Activated T-helper 17 cell treated with anti-CD3 and anti-CD28 coated beads, Interleukin-2, amount 50 U/mL, for 72 hours (primary cell): Measurements from ENCODE around the gene TMEM174. TPM values are rescaled to one million over a fixed set of nuclear protein-coding genes. Genes with fewer than 3 reads are reported as not detected.

Experiments used
- ATAC-seq: fragments of 150-1000 bp; cut with Tn5 transposase; replicated peaks from 2 replicates; pipeline ENCODE4 v1.10.0; 2021; ENCODE audit warnings: mild to moderate bottlenecking, moderate library complexity
- H3K27ac Mint-ChIP-seq: one replicate; pipeline ENCODE4 v1.8.0; 2022; ENCODE audit warnings: mixed read lengths
- H3K27me3 Mint-ChIP-seq: one replicate; pipeline ENCODE4 v1.8.0; 2022; ENCODE audit warnings: mixed read lengths
- H3K36me3 Mint-ChIP-seq: one replicate; pipeline ENCODE4 v1.8.0; 2022; ENCODE audit warnings: low read depth, mild to moderate bottlenecking, mixed read lengths
- H3K4me1 Mint-ChIP-seq: one replicate; pipeline ENCODE4 v1.8.0; 2022; ENCODE audit warnings: mixed read lengths
- H3K4me3 Mint-ChIP-seq: one replicate; pipeline ENCODE4 v1.8.0; 2022; ENCODE audit warnings: mild to moderate bottlenecking, mixed read lengths
- H3K9me3 Mint-ChIP-seq: one replicate; pipeline ENCODE4 v1.8.0; 2022; ENCODE audit warnings: mixed read lengths
- total RNA-seq, 2 donors: library from RNA; stranded (reverse); gene quantifications; one replicate each; pipeline ENCODE4 v1.2.3, GENCODE V29; 2022

The TMEM174 gene
- total RNA-seq, 2 donors from 2014 or later: not detected

DNA sequence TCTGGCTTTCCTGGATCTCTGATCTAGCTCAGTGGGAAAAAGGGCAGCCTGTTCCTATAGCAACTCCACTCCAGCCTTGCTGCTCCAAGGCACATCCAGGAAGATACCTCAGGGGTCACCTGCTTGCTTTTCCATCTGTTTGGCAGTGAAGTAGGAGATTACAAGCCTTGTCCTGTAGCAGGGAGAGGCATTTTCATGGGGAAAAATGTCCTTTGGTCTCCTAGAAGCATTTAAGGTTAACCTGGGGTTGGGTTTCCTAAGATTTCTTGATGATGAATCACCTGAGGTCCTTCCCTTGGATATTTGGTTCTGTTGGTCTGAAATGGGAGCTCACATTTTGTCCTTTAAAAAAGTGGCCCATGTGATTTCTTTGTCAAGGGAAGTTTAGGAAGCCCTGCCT lies 1.5 kb upstream of the TMEM174 start:
- Mint-ChIP-seq H3K4me1 (no peaks in the 10 kb centered on the region), H3K27ac (no peak overlapping the region), H3K27me3 (peaks cover 56% of the 10 kb centered on the region), H3K36me3 (no peaks in the 10 kb centered on the region), H3K9me3 (no peaks in the 10 kb centered on the region), H3K4me3 (no peak overlapping the region)
- no peak for ATAC-seq

DNA sequence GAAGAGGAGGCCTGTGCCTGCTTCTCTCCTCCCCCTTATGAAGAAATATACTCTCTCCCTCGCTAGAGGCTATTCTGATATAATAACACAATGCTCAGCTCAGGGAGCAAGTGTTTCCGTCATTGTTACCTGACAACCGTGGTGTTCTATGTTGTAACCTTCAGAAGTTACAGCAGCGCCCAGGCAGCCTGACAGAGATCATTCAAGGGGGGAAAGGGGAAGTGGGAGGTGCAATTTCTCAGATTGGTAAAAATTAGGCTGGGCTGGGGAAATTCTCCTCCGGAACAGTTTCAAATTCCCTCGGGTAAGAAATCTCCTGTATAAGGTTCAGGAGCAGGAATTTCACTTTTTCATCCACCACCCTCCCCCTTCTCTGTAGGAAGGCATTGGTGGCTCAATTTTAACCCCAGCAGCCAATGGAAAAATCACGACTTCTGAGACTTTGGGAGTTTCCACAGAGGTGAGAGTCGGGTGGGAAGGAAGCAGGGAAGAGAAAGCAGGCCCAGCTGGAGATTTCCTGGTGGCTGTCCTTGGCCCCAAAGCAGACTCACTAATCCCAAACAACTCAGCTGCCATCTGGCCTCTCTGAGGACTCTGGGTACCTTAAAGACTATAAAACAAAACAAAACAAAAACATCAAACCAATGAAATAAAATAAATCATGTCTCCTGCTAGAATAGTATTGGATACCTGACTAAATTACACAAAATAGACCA lies 1.3 kb downstream of the TMEM174 start:
- peaks cover 58% of the 10 kb centered on the region for H3K27me3 Mint-ChIP-seq
- no peak overlapping the region for H3K4me3 Mint-ChIP-seq
- H3K27ac Mint-ChIP-seq: no peak overlapping the region
- no peak for ATAC-seq
- no peaks in the 10 kb centered on the region for H3K4me1 Mint-ChIP-seq
- no peaks in the 10 kb centered on the region for H3K9me3 Mint-ChIP-seq
- H3K36me3 Mint-ChIP-seq: no peaks in the 10 kb centered on the region

DNA sequence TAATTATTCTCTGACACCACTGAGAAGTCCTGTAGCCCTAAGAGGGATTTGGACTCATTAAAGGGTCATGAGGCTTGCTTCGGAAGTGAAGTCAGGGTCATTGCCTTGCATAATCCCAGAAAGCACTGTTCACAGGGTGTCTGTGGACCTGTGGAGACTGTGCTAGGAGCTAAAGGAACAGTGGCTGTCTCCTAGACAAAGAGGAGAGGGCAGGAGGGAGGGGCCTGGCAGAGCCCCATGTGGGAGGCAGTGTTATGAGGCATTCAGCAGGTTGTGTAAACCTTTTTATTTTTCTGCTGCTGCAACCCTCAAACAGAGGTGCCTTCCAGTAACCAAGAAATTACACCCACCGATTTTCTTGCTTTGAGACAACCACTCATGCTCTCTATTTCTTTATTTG lies 3.3 kb downstream of the TMEM174 start:
- no peak overlapping the region for H3K27ac Mint-ChIP-seq
- no peak overlapping the region for H3K4me3 Mint-ChIP-seq
- no peaks in the 10 kb centered on the region for H3K4me1 Mint-ChIP-seq
- no peaks in the 10 kb centered on the region for H3K36me3 Mint-ChIP-seq
- no peak for ATAC-seq
- H3K9me3 Mint-ChIP-seq: no peaks in the 10 kb centered on the region
- peaks cover 66% of the 10 kb centered on the region for H3K27me3 Mint-ChIP-seq

DNA sequence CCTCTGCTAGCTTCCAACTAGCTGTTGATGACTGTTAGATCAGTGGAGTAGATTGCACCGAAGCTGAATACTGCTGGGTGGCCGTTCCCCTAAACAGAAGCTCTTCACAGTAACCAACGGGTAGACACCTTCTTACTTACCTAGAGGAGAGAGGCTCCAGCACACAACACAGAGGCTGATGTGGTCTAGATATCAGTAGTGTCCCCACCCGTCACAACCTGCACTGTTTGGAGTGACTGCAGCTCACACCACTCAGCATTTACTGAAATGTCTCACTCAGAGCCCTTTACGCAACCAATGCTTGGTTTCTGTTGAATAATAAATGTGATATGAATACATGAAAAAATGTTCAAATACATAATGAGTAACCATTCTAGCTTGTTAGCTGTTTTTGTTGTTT lies 5.3 kb downstream of the TMEM174 start:
- no peak overlapping the region for H3K27ac Mint-ChIP-seq
- no peaks in the 10 kb centered on the region for H3K36me3 Mint-ChIP-seq
- no peak for ATAC-seq
- peaks cover 64% of the 10 kb centered on the region for H3K27me3 Mint-ChIP-seq
- H3K4me1 Mint-ChIP-seq: no peaks in the 10 kb centered on the region
- H3K4me3 Mint-ChIP-seq: no peak overlapping the region
- H3K9me3 Mint-ChIP-seq: no peaks in the 10 kb centered on the region

DNA sequence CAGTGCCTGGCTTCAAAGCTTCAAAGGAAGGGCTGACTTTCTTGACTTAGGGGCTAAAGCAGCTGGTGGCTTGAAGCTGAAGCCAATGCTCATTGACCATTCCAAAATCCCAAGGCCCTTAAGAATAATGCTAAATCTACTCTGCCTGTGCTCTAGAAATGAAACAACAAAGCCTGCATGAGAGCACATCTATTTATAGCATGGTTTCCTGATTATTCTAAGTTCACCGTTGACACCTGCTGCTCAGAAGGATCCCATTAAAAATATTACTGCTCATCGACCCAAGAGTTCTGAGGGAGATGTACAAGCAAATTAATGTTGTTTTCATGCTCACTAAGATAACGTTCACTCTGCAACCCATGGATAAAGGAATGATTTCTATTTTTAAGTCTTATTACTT lies 6.7 kb downstream of the TMEM174 start:
- H3K9me3 Mint-ChIP-seq: peaks cover 4% of the 10 kb centered on the region
- H3K27ac Mint-ChIP-seq: no peak overlapping the region
- H3K4me1 Mint-ChIP-seq: no peaks in the 10 kb centered on the region
- no peaks in the 10 kb centered on the region for H3K36me3 Mint-ChIP-seq
- peaks cover 66% of the 10 kb centered on the region for H3K27me3 Mint-ChIP-seq
- no peak for ATAC-seq
- H3K4me3 Mint-ChIP-seq: no peak overlapping the region

DNA sequence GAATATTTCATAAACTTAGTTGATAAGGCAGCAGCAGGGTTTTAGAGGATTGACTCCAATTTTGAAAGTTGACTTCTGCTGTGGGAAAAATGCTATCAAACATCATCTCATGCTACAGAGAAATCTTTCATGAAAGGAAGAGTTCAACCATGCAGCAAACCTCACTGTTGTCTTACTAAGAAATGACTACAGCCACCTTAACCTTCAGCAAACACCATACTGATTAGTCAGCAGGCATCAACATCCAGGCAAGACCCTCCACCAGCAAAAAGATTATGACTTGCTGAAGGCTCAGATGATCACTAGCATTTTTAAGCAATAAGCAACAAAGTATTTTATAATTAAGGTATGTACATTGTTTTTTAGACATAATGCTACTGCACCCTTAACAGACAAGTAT lies 7.6 kb downstream of the TMEM174 start:
- Mint-ChIP-seq H3K27ac (no peak overlapping the region), H3K4me1 (no peaks in the 10 kb centered on the region), H3K36me3 (no peaks in the 10 kb centered on the region), H3K27me3 (peaks cover 66% of the 10 kb centered on the region), H3K9me3 (peaks cover 4% of the 10 kb centered on the region), H3K4me3 (no peak overlapping the region)
- no peak for ATAC-seq

DNA sequence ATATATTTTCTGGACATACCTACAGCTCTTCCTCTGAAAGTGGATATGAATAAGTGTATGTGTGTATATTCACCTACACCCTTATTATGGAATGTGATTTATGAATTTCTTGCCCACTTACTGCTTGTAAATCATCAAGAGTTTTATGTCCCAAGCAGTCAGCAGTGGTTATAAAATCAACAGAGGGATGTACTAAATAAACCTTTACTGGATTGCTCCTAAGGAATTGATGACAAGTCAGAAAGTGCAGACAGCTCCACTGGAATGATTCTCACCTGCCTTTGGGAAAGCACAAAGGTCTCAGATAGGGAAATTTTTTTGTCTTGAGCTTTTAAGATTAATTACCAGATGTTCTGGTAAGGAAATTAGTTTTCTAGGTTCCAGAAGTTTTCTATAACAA lies 9.3 kb downstream of the TMEM174 start:
- H3K4me3 Mint-ChIP-seq: no peak overlapping the region
- no peaks in the 10 kb centered on the region for H3K36me3 Mint-ChIP-seq
- H3K4me1 Mint-ChIP-seq: no peaks in the 10 kb centered on the region
- no peak overlapping the region for H3K27ac Mint-ChIP-seq
- H3K9me3 Mint-ChIP-seq: peaks cover 4% of the 10 kb centered on the region
- peaks cover 55% of the 10 kb centered on the region for H3K27me3 Mint-ChIP-seq
- no peak for ATAC-seq

DNA sequence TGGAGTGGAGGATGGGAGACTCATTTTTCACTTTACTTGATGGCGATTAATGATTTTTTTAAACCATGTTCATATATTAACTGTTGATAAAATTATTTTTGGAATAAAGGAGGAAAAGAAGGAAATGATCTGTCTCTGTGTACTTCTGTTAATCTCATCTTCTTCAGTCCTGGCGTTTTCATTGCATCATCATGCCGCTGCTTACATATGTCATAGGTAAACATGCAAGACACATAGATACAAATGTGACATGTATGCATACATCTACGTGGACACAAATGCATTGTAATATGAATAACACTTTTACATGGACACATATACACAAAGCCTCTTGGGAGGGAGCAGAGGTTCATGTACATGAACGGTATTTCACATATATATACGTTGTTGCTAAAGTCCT lies 10.0 kb downstream of the TMEM174 start:
- Mint-ChIP-seq H3K4me3 (no peak overlapping the region), H3K27me3 (peaks cover 50% of the 10 kb centered on the region), H3K4me1 (no peaks in the 10 kb centered on the region), H3K27ac (no peak overlapping the region), H3K9me3 (peaks cover 4% of the 10 kb centered on the region), H3K36me3 (no peaks in the 10 kb centered on the region)
- no peak for ATAC-seq

DNA sequence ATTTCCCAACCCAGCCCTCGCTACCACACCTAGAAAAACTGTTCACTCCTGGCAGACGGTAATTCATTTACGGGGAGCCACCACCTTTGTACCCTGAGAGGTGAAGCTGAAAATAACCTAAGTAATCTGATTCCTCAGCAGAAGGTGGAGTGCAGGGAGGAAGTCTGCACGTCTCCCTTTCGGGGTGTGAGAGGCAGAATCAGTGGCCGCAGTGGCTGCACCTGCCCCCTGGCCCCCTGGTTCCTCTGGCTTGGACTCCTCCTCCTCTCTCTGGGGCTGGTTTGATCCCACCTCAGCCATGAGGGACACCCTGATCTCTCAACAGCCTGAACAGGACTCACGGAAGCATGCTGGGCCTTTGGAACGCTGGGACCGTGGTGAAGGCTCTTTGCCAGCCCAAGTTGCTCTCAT lies 10.5 kb downstream of the TMEM174 start:
- Mint-ChIP-seq H3K27ac (no peak overlapping the region), H3K4me1 (no peaks in the 10 kb centered on the region), H3K36me3 (no peaks in the 10 kb centered on the region), H3K9me3 (peaks cover 4% of the 10 kb centered on the region), H3K4me3 (no peak overlapping the region), H3K27me3 (peaks cover 46% of the 10 kb centered on the region)
- no peak for ATAC-seq

DNA sequence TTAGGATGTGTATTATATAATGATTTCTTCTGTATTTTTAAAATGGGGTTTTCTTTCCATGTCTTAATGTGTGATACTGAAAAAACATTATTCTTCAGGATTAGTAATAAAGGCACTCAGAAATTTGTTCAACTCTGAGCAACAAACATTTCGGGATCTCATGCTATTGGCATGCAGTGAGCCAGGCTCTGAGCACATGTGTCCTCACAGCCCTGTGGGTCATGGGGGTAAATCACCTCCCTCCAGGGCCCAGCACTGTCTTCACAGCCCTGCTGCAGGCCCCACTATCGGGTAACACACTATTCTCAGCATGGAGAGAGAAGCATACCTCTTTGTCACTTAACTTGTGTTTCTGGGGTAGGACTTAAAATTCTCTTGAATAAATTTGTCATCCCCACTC lies 14.0 kb downstream of the TMEM174 start:
- peaks cover 4% of the 10 kb centered on the region for H3K9me3 Mint-ChIP-seq
- peaks cover 46% of the 10 kb centered on the region for H3K27me3 Mint-ChIP-seq
- H3K4me1 Mint-ChIP-seq: no peaks in the 10 kb centered on the region
- H3K4me3 Mint-ChIP-seq: no peak overlapping the region
- H3K27ac Mint-ChIP-seq: no peak overlapping the region
- H3K36me3 Mint-ChIP-seq: no peaks in the 10 kb centered on the region
- no peak for ATAC-seq

DNA sequence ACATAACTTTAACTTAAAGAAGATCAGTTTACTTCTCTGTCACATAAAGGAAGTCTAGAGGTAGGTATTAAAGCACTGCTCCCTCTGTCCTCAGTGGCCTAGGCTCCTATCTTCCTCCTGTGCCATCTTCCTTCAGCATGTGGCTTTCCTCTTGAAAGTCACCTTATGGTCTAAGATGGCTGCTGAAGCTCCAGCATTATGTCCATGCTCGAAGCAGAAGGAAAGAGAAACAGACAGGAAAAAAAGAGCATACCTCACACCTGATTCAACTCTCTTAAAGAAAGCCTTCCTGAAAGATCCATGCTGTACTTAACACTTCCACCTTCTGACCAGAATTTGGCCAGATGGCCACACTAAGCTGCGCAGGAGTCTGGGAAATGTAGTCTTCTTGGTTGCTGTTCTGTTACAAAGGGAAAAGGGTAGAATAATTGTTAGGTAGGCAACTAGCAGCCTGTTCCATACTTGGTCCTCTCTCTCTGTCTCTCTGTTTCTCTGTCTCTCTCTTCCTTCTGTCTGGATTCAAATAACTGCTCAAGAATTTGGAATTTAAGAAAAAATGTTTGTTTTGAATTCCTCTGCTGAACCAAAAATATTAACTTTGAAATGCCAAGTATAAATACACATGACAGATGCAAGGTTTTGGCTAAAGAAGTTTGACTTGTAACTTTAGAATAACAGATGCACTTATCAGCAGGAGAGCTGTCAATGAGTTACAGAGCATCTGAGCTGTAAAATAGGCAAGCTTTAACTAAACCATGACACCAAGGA lies 16.0 kb downstream of the TMEM174 start:
- no peaks in the 10 kb centered on the region for H3K36me3 Mint-ChIP-seq
- peaks cover 43% of the 10 kb centered on the region for H3K27me3 Mint-ChIP-seq
- no peak overlapping the region for H3K4me3 Mint-ChIP-seq
- no peak overlapping the region for H3K27ac Mint-ChIP-seq
- peaks cover 4% of the 10 kb centered on the region for H3K9me3 Mint-ChIP-seq
- no peak for ATAC-seq
- no peaks in the 10 kb centered on the region for H3K4me1 Mint-ChIP-seq

DNA sequence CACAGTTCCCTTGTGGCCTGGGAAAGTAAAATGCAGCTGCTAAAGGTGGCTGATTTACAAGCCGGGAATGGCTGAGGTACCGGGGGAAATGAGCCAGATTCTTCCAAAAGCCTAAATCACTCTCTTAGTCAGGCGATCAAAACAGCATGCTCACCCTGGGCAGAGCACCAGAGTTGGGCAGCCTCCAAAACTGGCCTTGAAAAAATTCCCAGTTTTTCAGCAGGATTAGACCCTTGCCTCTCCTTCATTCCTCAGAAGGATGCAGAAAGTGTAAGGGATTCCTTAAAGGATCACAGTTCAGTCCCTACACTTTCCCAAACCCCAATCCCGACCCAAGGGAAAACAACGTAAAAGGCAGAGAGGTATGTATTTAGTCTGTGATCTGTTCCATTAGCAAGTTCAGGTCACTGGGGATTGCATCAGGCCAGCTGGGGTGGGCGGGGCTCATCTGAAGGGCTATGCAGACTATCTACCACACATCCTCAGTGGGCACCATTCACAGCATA lies 16.9 kb downstream of the TMEM174 start:
- peaks cover 42% of the 10 kb centered on the region for H3K27me3 Mint-ChIP-seq
- H3K27ac Mint-ChIP-seq: no peak overlapping the region
- H3K9me3 Mint-ChIP-seq: no peaks in the 10 kb centered on the region
- H3K36me3 Mint-ChIP-seq: no peaks in the 10 kb centered on the region
- H3K4me3 Mint-ChIP-seq: no peak overlapping the region
- ATAC-seq: no peak
- no peaks in the 10 kb centered on the region for H3K4me1 Mint-ChIP-seq

DNA sequence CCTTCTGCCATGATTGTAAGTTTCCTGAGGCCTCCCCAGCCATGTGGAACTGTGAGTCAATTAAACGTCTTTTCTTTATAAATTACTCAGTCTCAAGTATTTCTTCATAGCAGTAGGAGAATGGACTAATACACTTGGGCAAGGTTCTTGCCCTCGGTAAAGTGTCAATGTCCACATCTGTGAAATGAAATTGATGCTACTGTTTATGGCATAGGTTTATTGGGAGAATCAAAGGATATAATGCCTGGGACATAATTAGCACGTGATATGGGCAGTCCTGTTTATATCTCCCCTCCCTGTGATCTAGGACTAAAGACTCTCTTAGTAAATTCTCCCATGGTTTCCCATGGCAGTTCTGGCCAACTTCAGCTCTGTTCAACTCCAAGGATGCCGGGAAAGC lies 19.4 kb downstream of the TMEM174 start:
- ATAC-seq: no peak
- no peak overlapping the region for H3K4me3 Mint-ChIP-seq
- H3K27me3 Mint-ChIP-seq: peaks cover 58% of the 10 kb centered on the region
- H3K27ac Mint-ChIP-seq: no peak overlapping the region
- no peaks in the 10 kb centered on the region for H3K4me1 Mint-ChIP-seq
- H3K9me3 Mint-ChIP-seq: no peaks in the 10 kb centered on the region
- H3K36me3 Mint-ChIP-seq: no peaks in the 10 kb centered on the region

DNA sequence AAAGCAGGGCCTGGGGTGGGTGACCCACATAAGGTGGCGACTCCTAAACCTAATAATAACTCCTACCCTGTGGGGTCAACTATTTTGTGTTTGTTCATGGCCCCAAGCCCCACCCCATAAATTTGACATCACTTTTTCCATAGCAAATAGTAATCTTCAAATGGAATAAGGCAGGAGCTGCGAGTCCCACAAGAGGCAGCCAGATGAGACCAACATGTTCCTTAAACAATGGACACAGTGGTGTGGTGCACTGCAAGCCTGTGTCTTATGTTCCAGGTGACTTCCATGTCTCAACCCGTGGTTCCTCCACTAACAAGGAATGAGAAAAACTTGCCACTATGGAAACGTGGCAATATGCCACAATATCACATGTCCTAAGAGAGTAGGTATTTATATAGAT lies 20.6 kb downstream of the TMEM174 start:
- H3K27me3 Mint-ChIP-seq: peaks cover 58% of the 10 kb centered on the region
- no peaks in the 10 kb centered on the region for H3K9me3 Mint-ChIP-seq
- H3K27ac Mint-ChIP-seq: no peak overlapping the region
- no peak overlapping the region for H3K4me3 Mint-ChIP-seq
- H3K4me1 Mint-ChIP-seq: no peaks in the 10 kb centered on the region
- ATAC-seq: no peak
- H3K36me3 Mint-ChIP-seq: no peaks in the 10 kb centered on the region

DNA sequence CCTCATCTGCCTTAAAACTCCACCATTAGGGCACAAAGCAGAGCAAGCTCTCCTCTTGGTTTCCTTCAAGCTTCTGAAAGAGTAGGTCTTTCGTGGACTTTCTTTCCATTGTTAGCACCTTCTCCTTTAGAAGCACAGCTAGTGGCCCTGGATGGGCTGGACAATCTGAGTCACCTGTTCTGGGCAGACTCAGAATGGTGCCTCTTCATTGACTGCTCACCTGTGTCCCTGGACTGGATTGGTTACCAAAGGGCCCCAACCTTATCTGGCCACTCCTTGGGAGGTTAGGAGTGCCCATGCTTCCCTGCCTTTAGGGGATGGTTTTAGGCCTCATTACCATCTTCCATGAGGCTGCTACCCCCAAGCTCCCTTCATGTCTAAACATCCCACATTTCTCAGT lies 23.2 kb downstream of the TMEM174 start:
- Mint-ChIP-seq H3K4me3 (no peak overlapping the region), H3K27me3 (peaks cover 49% of the 10 kb centered on the region), H3K36me3 (no peaks in the 10 kb centered on the region), H3K9me3 (no peaks in the 10 kb centered on the region), H3K4me1 (no peaks in the 10 kb centered on the region), H3K27ac (no peak overlapping the region)
- no peak for ATAC-seq
